ENCODE results near the gene MSH6. TPM values are rescaled to one million over a fixed set of nuclear protein-coding genes. Genes with fewer than 3 reads are reported as not detected.

MSH6 gene
- total RNA-seq, 4 donors from 2014 or later = 22.8 to 28.3 (median 25.9) TPM

DNA sequence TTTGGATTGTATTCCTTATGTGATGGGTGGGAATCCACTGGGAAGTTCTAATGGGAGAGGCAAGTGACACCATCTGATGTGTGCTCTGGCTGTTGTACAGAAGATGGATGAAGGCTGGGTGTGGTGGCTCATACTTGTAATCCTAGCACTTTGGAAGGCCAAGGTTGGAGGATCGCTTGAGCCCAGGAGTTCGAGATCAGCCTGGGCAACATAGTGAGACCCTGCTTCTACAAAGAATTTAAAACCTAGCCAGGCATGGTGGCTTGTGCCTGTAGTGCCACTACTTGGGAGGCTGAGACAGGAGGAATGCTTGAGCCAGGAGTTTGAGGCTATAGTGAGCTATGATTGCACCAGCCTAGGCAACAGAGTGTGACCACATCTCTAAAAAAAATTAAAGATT, 10.6 kb upstream of the MSH6 start:
- TF ChIP-seq, protein P1, sequence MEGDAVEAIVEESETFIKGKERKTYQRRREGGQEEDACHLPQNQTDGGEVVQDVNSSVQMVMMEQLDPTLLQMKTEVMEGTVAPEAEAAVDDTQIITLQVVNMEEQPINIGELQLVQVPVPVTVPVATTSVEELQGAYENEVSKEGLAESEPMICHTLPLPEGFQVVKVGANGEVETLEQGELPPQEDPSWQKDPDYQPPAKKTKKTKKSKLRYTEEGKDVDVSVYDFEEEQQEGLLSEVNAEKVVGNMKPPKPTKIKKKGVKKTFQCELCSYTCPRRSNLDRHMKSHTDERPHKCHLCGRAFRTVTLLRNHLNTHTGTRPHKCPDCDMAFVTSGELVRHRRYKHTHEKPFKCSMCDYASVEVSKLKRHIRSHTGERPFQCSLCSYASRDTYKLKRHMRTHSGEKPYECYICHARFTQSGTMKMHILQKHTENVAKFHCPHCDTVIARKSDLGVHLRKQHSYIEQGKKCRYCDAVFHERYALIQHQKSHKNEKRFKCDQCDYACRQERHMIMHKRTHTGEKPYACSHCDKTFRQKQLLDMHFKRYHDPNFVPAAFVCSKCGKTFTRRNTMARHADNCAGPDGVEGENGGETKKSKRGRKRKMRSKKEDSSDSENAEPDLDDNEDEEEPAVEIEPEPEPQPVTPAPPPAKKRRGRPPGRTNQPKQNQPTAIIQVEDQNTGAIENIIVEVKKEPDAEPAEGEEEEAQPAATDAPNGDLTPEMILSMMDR (IDR thresholded peaks at IDR 0.05; ENCODE audit: low read depth) = no peak

DNA sequence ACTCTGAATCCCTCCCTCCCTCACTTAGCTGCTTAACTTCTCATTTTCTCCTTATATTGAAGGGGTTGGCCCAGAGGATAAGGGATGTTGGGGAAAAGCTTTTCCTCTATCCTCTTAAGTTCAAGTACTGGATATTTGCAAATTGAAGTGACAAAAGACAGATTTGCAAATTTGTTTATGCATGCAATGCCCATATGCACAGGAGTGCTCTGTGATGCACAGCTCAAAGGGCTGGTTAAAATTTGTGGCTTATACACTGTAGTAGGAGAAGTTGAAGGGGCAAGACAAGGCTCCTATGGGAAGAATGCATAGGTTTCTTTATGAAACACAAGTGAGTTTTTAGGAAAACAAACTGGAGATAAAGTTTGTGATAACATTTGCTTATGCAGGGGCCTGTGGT, 8.4 kb upstream of the MSH6 start:
- TF ChIP-seq, protein P1 (IDR thresholded peaks at IDR 0.05; ENCODE audit: low read depth) = no peak

DNA sequence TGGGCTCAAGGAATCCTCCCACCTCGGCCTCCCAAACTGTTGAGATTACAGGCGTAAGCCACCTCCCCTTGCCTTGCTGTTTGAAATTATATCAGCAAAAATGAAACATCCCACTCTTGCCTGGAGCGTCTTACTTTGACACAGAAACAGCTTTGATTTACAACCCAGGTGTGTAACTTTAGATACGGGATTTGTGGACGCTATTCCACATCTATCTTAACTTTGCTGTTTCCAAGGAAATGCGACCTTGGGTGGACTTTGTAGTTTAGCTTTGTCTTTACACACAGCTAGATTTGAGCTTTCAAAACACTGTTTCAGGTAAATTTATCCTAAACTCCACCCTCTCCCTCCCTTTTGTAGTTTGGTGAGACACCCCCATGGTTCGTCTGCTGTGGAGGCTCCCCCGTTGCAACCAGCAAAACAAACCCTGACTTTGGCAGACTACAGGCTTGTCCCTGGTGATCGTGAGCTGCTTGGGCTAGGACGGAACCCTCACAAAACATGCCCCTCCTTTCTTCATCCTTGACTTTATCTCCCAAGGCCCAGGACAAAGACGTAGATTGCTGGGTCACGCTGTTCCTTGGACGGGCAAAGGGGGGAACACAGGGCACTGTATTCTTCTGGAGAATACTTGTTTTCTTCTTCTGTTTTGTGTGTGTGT, 5.5 kb upstream of the MSH6 start:
- TF ChIP-seq, protein P1 (IDR thresholded peaks at IDR 0.05; ENCODE audit: low read depth) = no peak

DNA sequence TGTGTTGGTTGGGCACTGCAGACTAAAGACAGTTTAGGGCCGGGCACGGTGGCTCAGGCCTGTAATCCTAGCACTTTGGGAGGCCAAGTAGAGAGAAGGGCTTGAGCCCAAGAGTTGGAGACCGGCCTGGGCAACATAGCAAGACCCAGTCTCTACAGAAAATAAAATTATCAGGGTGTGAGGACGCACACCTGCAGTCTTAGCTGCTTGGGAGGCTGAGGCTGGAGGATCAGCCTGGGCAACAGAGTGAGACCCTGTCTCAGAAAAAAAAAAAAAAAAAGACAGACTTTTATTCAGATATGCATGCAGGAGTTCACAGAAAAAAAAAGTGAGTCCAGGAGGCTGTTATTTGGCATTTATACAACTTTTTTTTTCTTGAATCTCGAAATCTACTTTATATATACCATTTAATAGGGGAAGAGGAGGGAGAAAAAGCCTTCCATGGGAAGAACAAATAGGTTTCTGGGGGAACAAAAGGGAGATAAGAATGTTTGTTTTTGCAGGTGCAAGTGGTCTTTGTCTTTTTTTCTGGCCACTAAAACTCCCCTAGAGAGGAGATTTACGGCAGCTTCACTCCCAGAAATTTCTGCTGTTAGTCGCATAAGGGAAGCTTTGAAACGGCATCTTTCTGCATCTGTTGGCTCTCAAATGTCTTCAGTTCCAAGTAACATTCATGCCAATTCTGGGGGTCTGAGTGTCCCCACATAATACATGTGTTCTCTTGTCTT, 4.1 kb upstream of the MSH6 start:
- TF ChIP-seq, protein P1 (IDR thresholded peaks at IDR 0.05; ENCODE audit: low read depth) = no peak

DNA sequence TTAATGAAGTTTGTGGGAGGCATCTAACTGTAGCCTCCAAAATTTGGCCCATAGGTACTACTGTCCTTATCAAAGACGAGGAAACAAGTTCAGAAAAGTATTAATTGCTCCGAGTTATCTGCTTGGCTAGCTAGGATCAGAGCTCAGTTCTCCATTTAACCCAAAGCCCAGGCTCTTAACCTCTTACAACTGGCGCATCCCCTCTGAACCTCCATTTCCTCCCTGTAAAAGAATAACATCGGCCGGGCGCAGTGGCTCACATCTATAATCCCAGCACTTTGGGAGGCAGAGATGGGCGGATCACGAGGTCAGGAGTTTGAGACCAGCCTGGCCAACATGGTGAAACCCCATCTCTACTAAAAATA, 3.5 kb upstream of the MSH6 start:
- TF ChIP-seq, protein P1 (IDR thresholded peaks at IDR 0.05; ENCODE audit: low read depth) = no peak

DNA sequence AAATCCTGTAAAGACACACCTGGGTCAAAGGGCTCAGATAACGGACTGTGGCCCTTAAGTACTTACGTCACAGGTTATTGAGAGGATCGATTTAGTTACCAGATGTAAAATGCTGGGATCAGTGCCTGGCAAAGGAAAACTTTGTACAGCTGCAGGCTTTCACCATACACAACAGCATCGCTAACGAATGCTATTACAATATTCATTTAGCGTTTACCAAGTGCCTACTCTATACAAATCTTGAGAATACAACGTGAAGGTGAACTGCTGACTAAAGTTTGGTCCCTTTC, 619 bp upstream of the MSH6 start:
- TF ChIP-seq, protein P1 (IDR thresholded peaks at IDR 0.05; ENCODE audit: low read depth) = no peak

DNA sequence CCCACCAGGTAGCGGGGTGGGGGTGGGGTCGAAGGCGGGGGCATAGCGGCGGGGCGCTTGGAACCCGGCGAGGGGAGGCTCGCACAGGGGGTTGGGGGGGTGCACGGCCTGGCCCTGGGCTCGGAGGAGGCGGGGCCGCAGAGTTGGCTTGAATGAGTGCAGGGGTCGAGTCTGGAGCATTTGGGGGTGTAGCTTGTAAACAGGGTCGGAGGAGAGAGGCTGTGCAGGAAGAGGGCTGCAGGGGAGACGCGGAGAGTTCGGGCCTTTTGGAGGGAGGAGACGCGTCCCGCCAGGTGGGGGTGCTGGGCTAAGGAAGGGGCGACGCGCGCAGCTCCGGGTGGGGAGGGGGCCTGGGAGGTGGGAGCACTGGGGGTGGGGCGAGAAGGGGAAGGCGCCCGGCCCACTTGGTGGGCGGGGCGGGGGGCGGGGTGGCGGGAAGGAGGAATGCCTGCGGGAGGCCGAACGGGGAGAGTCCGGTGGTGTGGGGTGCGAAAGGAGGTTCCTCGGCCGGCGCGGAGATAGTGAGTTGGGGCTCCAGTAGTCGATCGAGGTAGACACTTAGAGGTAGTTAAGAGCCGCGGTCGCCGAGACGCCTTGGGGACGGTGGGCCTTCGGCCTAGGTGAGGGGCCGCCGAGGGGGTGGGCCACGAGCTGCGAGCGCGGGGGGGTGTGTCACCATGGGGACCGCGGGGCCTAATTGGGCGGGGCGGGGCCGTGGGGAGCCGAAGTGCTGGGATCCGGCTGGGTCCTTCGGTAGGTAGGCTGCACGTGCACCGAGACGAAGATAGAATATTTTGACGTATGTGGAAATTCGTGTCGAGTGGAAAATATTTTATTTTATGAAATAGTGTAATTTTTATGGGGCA, 774 bp downstream of the MSH6 start:
- TF ChIP-seq, protein P1 (IDR thresholded peaks at IDR 0.05; ENCODE audit: low read depth) = no peak

All from subcutaneous adipose tissue (tissue), 4 donors.